Heart left ventricle (tissue), 16 donors: ENCODE data around the gene CCDC192. TPM values are rescaled to one million over a fixed set of nuclear protein-coding genes. Genes with fewer than 3 reads are reported as not detected.

Experiments
- ATAC-seq, 4 donors: fragments of 200-7000 bp; cut with Tn5 transposase; one replicate each; pipeline ENCODE4 v1.9.1; 2020 to 2022; ENCODE audit warnings: moderate library complexity in 4 of 4, mild to moderate bottlenecking in 3 of 4, moderate number of reproducible peaks in 1 of 4
- DNase-seq, 5 donors: peaks; one replicate each; pipeline ENCODE4 v3.0.0-alpha.2; 2020
- H3K27ac ChIP-seq, 12 donors: fragments of 200-600 bp; sonication (generic) in 4 of 12; one replicate each; pipeline versions ENCODE4 v1.5.0 to v1.8.0; 2016 to 2022; ENCODE audit warnings: mild to moderate bottlenecking in 2 of 12
- H3K27me3 ChIP-seq, 9 donors: fragments of 200-600 bp; sonication (generic) in 2 of 9; one replicate each; pipeline versions ENCODE4 v1.5.1 to v1.8.0; 2016 to 2022; ENCODE audit warnings: mild to moderate bottlenecking in 3 of 9
- H3K36me3 ChIP-seq, 9 donors: fragments of 200-600 bp; sonication (generic) in 2 of 9; one replicate each; pipeline versions ENCODE4 v1.5.0 to v1.8.0; 2018 to 2022; ENCODE audit warnings: mild to moderate bottlenecking in 2 of 9
- H3K4me1 ChIP-seq, 12 donors: fragments of 200-600 bp; sonication (generic) in 4 of 12; one replicate each; pipeline versions ENCODE4 v1.5.0 to v1.8.0; 2016 to 2022; ENCODE audit warnings: mild to moderate bottlenecking in 3 of 12
- H3K4me3 ChIP-seq, 12 donors: fragments of 200-600 bp; sonication (generic) in 4 of 12; one replicate each; pipeline versions ENCODE4 v1.5.0 to v1.8.0; 2017 to 2022; ENCODE audit warnings: mild to moderate bottlenecking in 9 of 12, moderate library complexity in 4 of 12
- H3K9me3 ChIP-seq, 12 donors: fragments of 200-600 bp; sonication (generic) in 4 of 12; one replicate each; pipeline versions ENCODE4 v1.5.0 to v1.8.0; 2016 to 2022; ENCODE audit warnings: mild to moderate bottlenecking in 1 of 12
- CTCF ChIP-seq, 12 donors: fragments of 200-600 bp; sonication (generic) in 4 of 12; IDR thresholded peaks; one replicate each; pipeline versions ENCODE4 v1.5.0 to v1.8.0; 2018 to 2022; ENCODE audit warnings: antibody characterized with exemption in 12 of 12, mild to moderate bottlenecking in 5 of 12
- POLR2A ChIP-seq, 2 donors: fragments of 450-650 bp; IDR thresholded peaks; one replicate each; pipeline ENCODE4 v1.6.1; 2017; ENCODE audit warnings: antibody characterized with exemption in 2 of 2, mild to moderate bottlenecking in 2 of 2, moderate library complexity in 2 of 2
- WGBS, 4 donors: extraction: QIAGEN DNeasy Blood & Tissue Kit in 2 of 4; methylation state at CpG; one replicate each; pipeline versions ENCODE4 v1.1.5 to v1.1.7; 2013 to 2018; 5-methylcytosine and 5-hydroxymethylcytosine counted together
- intact Hi-C, 10 donors: fragments of 100-400 bp; cut with DNase I; formaldehyde crosslinking; loops; one replicate each; pipeline versions ENCODE4 v1.11.1 to v1.14.2; 2022
- polyA plus RNA-seq, 2 donors: library from polyadenylated mRNA; stranded (reverse); fragments of 200-250 nt; gene quantifications; one replicate each; pipeline ENCODE4 v1.2.3, GENCODE V29; 2013
- total RNA-seq, 9 donors: library from RNA; depleted of rRNA in 2 of 9; stranded (reverse); fragments of >200 nt in 2 of 9; fragmentation: NEBNext Ultra II Directional in 3 of 9; extraction: Animal tissue kit (Norgen Biotek cat#: 25700) in 3 of 9; gene quantifications; one replicate each; pipeline versions ENCODE4 v1.1.0 to v1.2.4, GENCODE V29; 2016 to 2023
- donor health status: ischemic (EF 13 %, LVEDD 7.1; RV severe dilation, severe dysfunction).
- donor health status: healthy with polysubstance abuse.
- donor health status: DM: no; HTN: yes; CAD: no.
- donor health status: DM: no; HTN: no; CAD: no.
- donor health status: ischemic (EF 25% LVEDD 6.9; RV normal size, moderate dysfunction).
- donor health status: ischemic (EF 25% LVEDD 5.7; RV mildly dilated, moderate dysfunction).
- donor health status: healthy.
- donor health status: DM: yes; HTN: yes; CAD: no.
- donor health status: ischemic (EF 35%, LVEDD 5.7; RV mildly dilated, moderate dysfunction).
- donor health status: nonischemic (EF 11% LVEDD 7.7; RV severe dilation, severe dysfunction).
- donor health status: DM: yes; HTN: yes; CAD: no.
- donor health status: PGD.
- donor health status: ischemic (EF 29% LVEDD 5.4; RV normal size, mild dysfunction).
- donor health status: nonischemic (EF 23%, LVEDD 6.1; RV moderate dilation, normal function).

CCDC192 gene
- total and polyA plus RNA-seq, 11 donors, result 0.07 to 1.3 (median 0.42) TPM; not detected in 8

GRCh38 chr5:127898551-127899213 is 195.5 kb downstream of the CCDC192 start:
- TF ChIP-seq POLR2A (IDR thresholded peaks at IDR 0.05) (no peak), CTCF (IDR thresholded peaks at IDR 0.05) (no peak)
- Histone ChIP-seq H3K4me1 (no peaks in the 10 kb centered on the region), H3K27me3 (no peaks in the 10 kb centered on the region), H3K9me3 (no peaks in the 10 kb centered on the region), H3K27ac (no peak overlapping the region), H3K4me3 (no peak overlapping the region), H3K36me3 (no peaks in the 10 kb centered on the region)
- ATAC-seq (no peak), DNase-seq (no peak)
- intact Hi-C loops, result no loop called here
- WGBS, 4 donors, result 91 to 94% (median 92%) methylated on average over 4 of the region's 4 CpGs

- 58 to 78% (median 74%) methylated on average over 2 of the region's 2 CpGs for WGBS, 4 donors
- no peak overlapping the region for H3K4me3 ChIP-seq
- ATAC-seq, result no peak
- TF ChIP-seq CTCF (IDR thresholded peaks at IDR 0.05), result no peak
- no peak for TF ChIP-seq POLR2A (IDR thresholded peaks at IDR 0.05)
- no peaks in the 10 kb centered on the region for H3K36me3 ChIP-seq
- intact Hi-C loops, result no loop called here
- no peak for DNase-seq
- no peak overlapping the region for H3K27ac ChIP-seq
- H3K4me1 ChIP-seq, result no peaks in the 10 kb centered on the region
- no peaks in the 10 kb centered on the region for H3K27me3 ChIP-seq
- H3K9me3 ChIP-seq, result no peaks in the 10 kb centered on the region
Observed at GRCh38 chr5:127899214-127899610, 196.0 kb downstream of the CCDC192 start.

- intact Hi-C loops, result loop anchor here in 1 of 10 donors (10.0 kb wide), 1 partner anchor 178 kb away; the partner anchor contains the start of gene SLC12A2
- no peaks in the 10 kb centered on the region for H3K27me3 ChIP-seq
- H3K9me3 ChIP-seq, result no peaks in the 10 kb centered on the region
- peaks cover 0 to 25% (median 4%) of the 10 kb centered on the region in 12 donors for H3K4me1 ChIP-seq
- no peak overlapping the region for H3K4me3 ChIP-seq
- DNase-seq (no peak), ATAC-seq (no peak)
- WGBS, 4 donors, result 89 to 91% (median 90%) methylated on average over 2 of the region's 2 CpGs
- H3K36me3 ChIP-seq, result no peaks in the 10 kb centered on the region
- no peak for TF ChIP-seq POLR2A (IDR thresholded peaks at IDR 0.05)
- TF ChIP-seq CTCF (IDR thresholded peaks at IDR 0.05), result no peak
- H3K27ac ChIP-seq, result no peak overlapping the region
Observed at GRCh38 chr5:127906562-127907204, 203.5 kb downstream of the CCDC192 start.

- H3K27ac ChIP-seq, result no peak overlapping the region
- no peak for ATAC-seq
- DNase-seq, result no peak
- H3K4me1 ChIP-seq, result peaks cover 0 to 25% (median 4%) of the 10 kb centered on the region in 12 donors
- no peaks in the 10 kb centered on the region for H3K36me3 ChIP-seq
- H3K9me3 ChIP-seq, result no peaks in the 10 kb centered on the region
- H3K27me3 ChIP-seq, result no peaks in the 10 kb centered on the region
- WGBS, 4 donors, result 80 to 92% (median 89%) methylated on average over 2 of the region's 2 CpGs
- intact Hi-C loops, result loop anchor here in 1 of 10 donors (10.0 kb wide), 1 partner anchor 177 kb away; the partner anchor contains the start of gene SLC12A2
- no peak overlapping the region for H3K4me3 ChIP-seq
- no peak for TF ChIP-seq CTCF (IDR thresholded peaks at IDR 0.05)
- no peak for TF ChIP-seq POLR2A (IDR thresholded peaks at IDR 0.05)
Observed at GRCh38 chr5:127907907-127908306, 204.7 kb downstream of the CCDC192 start.
